Measurements from ENCODE around the gene TULP3.

The TULP3 gene

GRCh38 chr12:2980630-2981029, 89.9 kb downstream of the TULP3 start:
- no peak for DNase-seq (ENCODE audit: low spot score)
- no peak for TF ChIP-seq CTCF (IDR thresholded peaks at IDR 0.05; ENCODE audit: extremely low read depth, missing control alignments)

- DNase-seq (ENCODE audit: low spot score) = no peak
- no peak for TF ChIP-seq CTCF (IDR thresholded peaks at IDR 0.05; ENCODE audit: extremely low read depth, missing control alignments)
Observed at GRCh38 chr12:2982361-2982760, 91.7 kb downstream of the TULP3 start.

GRCh38 chr12:2984249-2984648, 93.6 kb downstream of the TULP3 start:
- no peak for DNase-seq (ENCODE audit: low spot score)
- peak; percentile 1 for TF ChIP-seq CTCF (IDR thresholded peaks at IDR 0.05; ENCODE audit: extremely low read depth, missing control alignments)

- TF ChIP-seq CTCF (IDR thresholded peaks at IDR 0.05; ENCODE audit: extremely low read depth, missing control alignments) = no peak
- no peak for DNase-seq (ENCODE audit: low spot score)
Observed at GRCh38 chr12:2984698-2985097, 94.0 kb downstream of the TULP3 start.

GRCh38 chr12:2986876-2987275, 96.2 kb downstream of the TULP3 start:
- no peak for DNase-seq (ENCODE audit: low spot score)

GRCh38 chr12:2988494-2988893, 97.8 kb downstream of the TULP3 start:
- no peak for DNase-seq (ENCODE audit: low spot score)
- no peak for TF ChIP-seq CTCF (IDR thresholded peaks at IDR 0.05; ENCODE audit: extremely low read depth, missing control alignments)

More at GRCh38 chr12:2986876-2987275, 96.2 kb downstream of the TULP3 start:
- no peak for TF ChIP-seq CTCF (IDR thresholded peaks at IDR 0.05; ENCODE audit: extremely low read depth, missing control alignments)

Data from GM20000 (cell line).